ENCODE results near the gene RIOK1. TPM values are rescaled to one million over a fixed set of nuclear protein-coding genes. Genes with fewer than 3 reads are reported as not detected.
"Not testable (repeated sequence)": the region's sequence is repeated elsewhere in the genome, so short reads cannot be mapped to it uniquely, and the experiment has no call there.

The RIOK1 gene
- total and polyA plus RNA-seq, 9 of the 15 experiments (the other 6 are each of a cell fraction or from before 2014, with no cell fraction given), result 24.9 to 101 (median 52.2) TPM

DNA sequence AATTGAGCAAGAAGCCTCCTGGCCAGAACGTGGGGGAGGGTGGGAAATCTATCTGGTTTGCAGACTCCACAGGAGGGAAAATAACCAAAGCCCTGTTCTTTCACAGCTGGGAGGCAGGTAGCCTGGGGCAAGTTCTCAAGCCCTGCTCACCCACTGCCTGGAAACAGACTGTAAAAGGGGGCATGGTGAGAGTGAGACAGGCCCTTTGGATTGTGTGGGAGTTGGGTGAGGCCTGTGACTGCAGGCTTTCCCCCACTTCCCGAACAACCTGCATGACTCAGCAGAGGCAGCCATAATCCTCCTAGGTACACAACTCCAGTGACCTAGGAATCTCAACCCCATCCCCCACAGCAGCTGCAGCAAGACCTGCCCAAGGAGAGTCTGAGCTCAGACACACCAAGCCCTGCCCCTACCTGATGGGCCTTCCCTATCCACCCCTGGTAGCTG is 42.0 kb upstream of the RIOK1 start (continued):
- TF ChIP-seq ARID1B (IDR thresholded peaks at IDR 0.05) (0 out of 2 replicates have a peak, but pooled peaks have one; percentile 17), EGR1 (conservative IDR thresholded peaks at IDR 0.05) (peak; percentile 27; the same call in 1 of the 2 replicates), TRIM24 (IDR thresholded peaks at IDR 0.05) (peak; percentile 65 to 66), DPF2 (IDR thresholded peaks at IDR 0.05) (0 out of 2 replicates have a peak, but pooled peaks have one; percentile 35), DMBX1 (CRISPR knock-in tag; IDR thresholded peaks at IDR 0.05; ENCODE audit: borderline replicate concordance) (0 out of 2 replicates have a peak, but pooled peaks have one; percentile 55), C11orf30 (IDR thresholded peaks at IDR 0.05; ENCODE audit: low read depth) (peak; percentile 59)

DNA sequence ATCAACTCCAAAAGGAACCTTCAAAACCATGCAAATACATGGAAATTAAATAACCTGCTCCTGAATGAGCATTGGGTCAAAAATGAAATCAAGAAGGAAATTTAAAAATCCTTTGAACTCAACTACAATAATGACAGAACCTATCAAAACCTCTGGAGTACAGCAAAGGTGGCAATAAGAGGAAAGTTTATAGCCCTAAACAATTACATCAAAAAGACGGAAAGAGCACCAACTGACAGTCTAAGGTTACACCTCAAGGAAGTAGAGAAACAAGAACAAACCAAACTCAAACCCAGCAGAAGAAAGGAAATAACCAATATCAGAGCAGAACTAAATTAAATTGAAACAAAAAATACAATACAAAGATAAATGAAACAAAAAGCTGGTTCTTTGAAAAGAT is 39.0 kb upstream of the RIOK1 start:
- H4K20me1 ChIP-seq (replicated peaks; ENCODE audit: control insufficient read depth, insufficient read depth, low read length); H3K4me2 ChIP-seq (ENCODE audit: insufficient read depth, low read length); intact Hi-C loops (cut with micrococcal nuclease); H3K36me3 ChIP-seq (ENCODE audit: control insufficient read depth, insufficient read depth, low read length); in situ Hi-C loops (cut with MboI); H3K4me3 ChIP-seq; H3K79me2 ChIP-seq (ENCODE audit: control insufficient read depth, insufficient read depth, low read length); H3K9ac ChIP-seq (ENCODE audit: insufficient read depth in 1 of 2, low read depth in 2 of 2, low read length in 2 of 2); H3K27me3 ChIP-seq (ENCODE audit: control insufficient read depth in 2 of 2, insufficient read depth in 2 of 2, low read length in 2 of 2); FAIRE-seq; H3K27ac ChIP-seq (ENCODE audit: extremely low read depth, low read depth, low read length); CTCF ChIA-PET (ENCODE audit: low intra/inter-chr PET ratio); H3K9me1 ChIP-seq (ENCODE audit: control insufficient read depth, insufficient read depth, low read length); DNase-seq (ENCODE audit: extremely low read depth in 1 of 4, low spot score in 3 of 4); H3K9me3 ChIP-seq (replicated peaks; ENCODE audit: control insufficient read depth, insufficient read depth, low read depth, low read length); H3K4me1 ChIP-seq (replicated peaks in 1 of 2; ENCODE audit: control insufficient read depth in 2 of 2, insufficient read depth in 2 of 2, low read length in 2 of 2); BruUV-seq (replicated peaks); H2AFZ ChIP-seq (ENCODE audit: low read depth, low read length); ATAC-seq: not testable (repeated sequence)
- WGBS (ENCODE audit: insufficient coverage, low coverage, missing lambda C conversion rate), result 17% methylated on average over 1 of the region's 1 CpG
- POLR2A ChIA-PET, result interaction anchor here (1.4 kb wide), 1 partner anchor 10 kb away, joined by 3 read pairs; no protein-coding TSS in a partner anchor

All from K562 (cell line).